H9 (cell line): ENCODE data around the gene COG8. TPM values are rescaled to one million over a fixed set of nuclear protein-coding genes. Genes with fewer than 3 reads are reported as not detected.

Source experiments
- DNase-seq: peaks from one replicate; pipeline ENCODE4 v3.0.0-alpha.2; 2017
- H2AFZ ChIP-seq: one replicate; pipeline ENCODE4 v1.6.1; 2013; ENCODE audit warnings: mild to moderate bottlenecking, low read length, control low read depth, moderate library complexity
- H2AK5ac ChIP-seq: 2 replicates; pipeline ENCODE4 v1.6.1; 2013; ENCODE audit warnings: low read length, control low read depth, mixed read lengths; ENCODE audit not compliant: insufficient read length
- H2BK120ac ChIP-seq: one replicate; pipeline ENCODE4 v1.6.1; 2013; ENCODE audit warnings: low read depth, mild to moderate bottlenecking, low read length, control low read depth, inconsistent platforms; ENCODE audit not compliant: poor library complexity, severe bottlenecking
- H2BK12ac ChIP-seq: 2 replicates; pipeline ENCODE4 v1.6.1; 2013; ENCODE audit warnings: low read length, control low read depth, mixed read lengths, low read depth; ENCODE audit not compliant: insufficient read length
- H2BK15ac ChIP-seq: 2 replicates; pipeline ENCODE4 v1.6.1; 2013; ENCODE audit warnings: low read depth, low read length, control low read depth
- H2BK20ac ChIP-seq: one replicate; pipeline ENCODE4 v1.6.1; 2013; ENCODE audit warnings: low read depth, mild to moderate bottlenecking, low read length, control low read depth, inconsistent platforms; ENCODE audit not compliant: poor library complexity, severe bottlenecking
- H2BK5ac ChIP-seq: 2 replicates; pipeline ENCODE4 v1.6.1; 2013; ENCODE audit warnings: low read length, control low read depth, mixed read lengths; ENCODE audit not compliant: insufficient read length
- H3K14ac ChIP-seq: 2 replicates; pipeline ENCODE4 v1.6.1; 2013; ENCODE audit warnings: low read length, control low read depth; ENCODE audit not compliant: insufficient read depth
- H3K18ac ChIP-seq: 2 replicates; pipeline ENCODE4 v1.6.1; 2013; ENCODE audit warnings: low read depth, mild to moderate bottlenecking, mixed read lengths, low read length, control low read depth; ENCODE audit not compliant: insufficient read length
- H3K23ac ChIP-seq: 2 replicates; pipeline ENCODE4 v1.6.1; 2013; ENCODE audit warnings: low read length, control low read depth, mixed read lengths, low read depth; ENCODE audit not compliant: insufficient read length
- H3K23me2 ChIP-seq: 2 replicates; pipeline ENCODE4 v1.6.1; 2013; ENCODE audit warnings: low read depth, mild to moderate bottlenecking, mixed read lengths, low read length, control low read depth; ENCODE audit not compliant: insufficient read length, poor library complexity, severe bottlenecking
- H3K27ac ChIP-seq: 2 replicates; pipeline ENCODE4 v1.5.1; 2013; ENCODE audit warnings: low read length, control low read depth, mixed read lengths, low read depth; ENCODE audit not compliant: insufficient read length
- H3K27me3 ChIP-seq: 2 replicates; pipeline ENCODE4 v1.6.1; 2013; ENCODE audit warnings: low read length, control low read depth, inconsistent platforms; ENCODE audit not compliant: insufficient read depth
- H3K4ac ChIP-seq: 2 replicates; pipeline ENCODE4 v1.6.1; 2013; ENCODE audit warnings: low read depth, mild to moderate bottlenecking, control low read depth, inconsistent platforms, low read length, moderate library complexity
- H3K4me1 ChIP-seq: 2 replicates; pipeline ENCODE4 v1.6.1; 2013; ENCODE audit warnings: low read length, control low read depth, inconsistent platforms; ENCODE audit not compliant: insufficient read depth
- H3K4me2 ChIP-seq: 2 replicates; pipeline ENCODE4 v1.6.1; 2013; ENCODE audit warnings: low read length, control low read depth, mixed read lengths; ENCODE audit not compliant: insufficient read length, insufficient read depth
- H3K56ac ChIP-seq: 2 replicates; pipeline ENCODE4 v1.6.1; 2013; ENCODE audit warnings: low read depth, mild to moderate bottlenecking, mixed read lengths, low read length, control low read depth; ENCODE audit not compliant: insufficient read length
- H3K79me1 ChIP-seq: 2 replicates; pipeline ENCODE4 v1.6.1; 2013; ENCODE audit warnings: low read depth, mild to moderate bottlenecking, moderate library complexity, low read length, control low read depth, inconsistent platforms; ENCODE audit not compliant: insufficient read depth, poor library complexity, severe bottlenecking
- H3K79me2 ChIP-seq: 2 replicates; pipeline ENCODE4 v1.6.1; 2013; ENCODE audit warnings: low read length, control low read depth, inconsistent platforms; ENCODE audit not compliant: insufficient read depth
- H3K9ac ChIP-seq: 2 replicates; pipeline ENCODE4 v1.6.1; 2013; ENCODE audit warnings: low read length, control low read depth, mixed read lengths; ENCODE audit not compliant: insufficient read length; ENCODE audit errors: extremely low read depth
- H3K9me3 ChIP-seq: one replicate; pipeline ENCODE4 v1.6.1; 2013; ENCODE audit warnings: low read depth, low read length, inconsistent platforms; ENCODE audit not compliant: control insufficient read depth
- H3T11ph ChIP-seq: one replicate; pipeline ENCODE4 v1.6.1; 2013; ENCODE audit warnings: mild to moderate bottlenecking, low read length, control low read depth, inconsistent platforms
- H4K20me1 ChIP-seq: one replicate; pipeline ENCODE4 v1.6.1; 2013; ENCODE audit not compliant: control insufficient read depth, insufficient read length, insufficient read depth
- H4K5ac ChIP-seq: 2 replicates; pipeline ENCODE4 v1.6.1; 2013; ENCODE audit warnings: low read depth, mild to moderate bottlenecking, mixed read lengths, low read length, control low read depth; ENCODE audit not compliant: insufficient read length
- H4K8ac ChIP-seq: replicated peaks from 2 replicates; pipeline ENCODE4 v1.6.1; 2013; ENCODE audit warnings: low read length, control low read depth, mixed read lengths, low read depth; ENCODE audit not compliant: insufficient read length
- H4K91ac ChIP-seq: 2 replicates; pipeline ENCODE4 v1.6.1; 2013; ENCODE audit warnings: low read depth, mild to moderate bottlenecking, moderate library complexity, mixed read lengths, low read length, control low read depth; ENCODE audit not compliant: insufficient read length
- H3K27ac Mint-ChIP-seq, 3 experiments: 2 replicates in 2 of 3; 3 replicates in 1 of 3; pipeline ENCODE4 v1.8.0; 2020 to 2021; ENCODE audit warnings: mixed read lengths in 3 of 3, mild to moderate bottlenecking in 1 of 3, moderate library complexity in 1 of 3
- H3K27me3 Mint-ChIP-seq: 2 replicates; pipeline ENCODE4 v1.8.0; 2021; ENCODE audit warnings: low read depth, mild to moderate bottlenecking, moderate library complexity, mixed read lengths
- H3K36me3 Mint-ChIP-seq, 3 experiments: 2 replicates in 2 of 3; 3 replicates in 1 of 3; pipeline ENCODE4 v1.8.0; 2020 to 2021; ENCODE audit warnings: low read depth in 3 of 3, mixed read lengths in 3 of 3; ENCODE audit not compliant: insufficient read depth in 1 of 3
- H3K4me1 Mint-ChIP-seq, 2 experiments: 2 replicates each; pipeline ENCODE4 v1.8.0; 2020; ENCODE audit warnings: mixed read lengths in 2 of 2
- H3K4me3 Mint-ChIP-seq, 2 experiments: 2 replicates in 1 of 2; 3 replicates in 1 of 2; pipeline ENCODE4 v1.8.0; 2020 to 2021; ENCODE audit warnings: mild to moderate bottlenecking in 2 of 2, mixed read lengths in 2 of 2, moderate library complexity in 1 of 2
- H3K9me3 Mint-ChIP-seq, 2 experiments: 2 replicates in 1 of 2; 3 replicates in 1 of 2; pipeline ENCODE4 v1.8.0; 2020; ENCODE audit warnings: mild to moderate bottlenecking in 2 of 2, mixed read lengths in 2 of 2, moderate library complexity in 1 of 2
- WGBS: extraction: QIAGEN DNeasy Blood & Tissue Kit; methylation state at CpG from one replicate; pipeline ENCODE4 v1.1.7; 2013; ENCODE audit warnings: missing lambda C conversion rate, low lambda C conversion rate, mixed read lengths; ENCODE audit not compliant: insufficient read length; ENCODE audit errors: extremely low coverage; 5-methylcytosine and 5-hydroxymethylcytosine counted together
- total RNA-seq: library from RNA; stranded (reverse); gene quantifications from 2 replicates; pipeline ENCODE4 v1.2.1, GENCODE V29; 2021
- TF ChIP-seq, protein P1 (sequence below): fragments of 200-600 bp; sonication (generic); conservative IDR thresholded peaks from 3 replicates; pipeline ENCODE4 v1.8.0; 2021; ENCODE audit warnings: antibody characterized with exemption, mild to moderate bottlenecking

Gene COG8
- total RNA-seq, 1 experiment from 2014 or later, result 52.3 TPM

DNA sequence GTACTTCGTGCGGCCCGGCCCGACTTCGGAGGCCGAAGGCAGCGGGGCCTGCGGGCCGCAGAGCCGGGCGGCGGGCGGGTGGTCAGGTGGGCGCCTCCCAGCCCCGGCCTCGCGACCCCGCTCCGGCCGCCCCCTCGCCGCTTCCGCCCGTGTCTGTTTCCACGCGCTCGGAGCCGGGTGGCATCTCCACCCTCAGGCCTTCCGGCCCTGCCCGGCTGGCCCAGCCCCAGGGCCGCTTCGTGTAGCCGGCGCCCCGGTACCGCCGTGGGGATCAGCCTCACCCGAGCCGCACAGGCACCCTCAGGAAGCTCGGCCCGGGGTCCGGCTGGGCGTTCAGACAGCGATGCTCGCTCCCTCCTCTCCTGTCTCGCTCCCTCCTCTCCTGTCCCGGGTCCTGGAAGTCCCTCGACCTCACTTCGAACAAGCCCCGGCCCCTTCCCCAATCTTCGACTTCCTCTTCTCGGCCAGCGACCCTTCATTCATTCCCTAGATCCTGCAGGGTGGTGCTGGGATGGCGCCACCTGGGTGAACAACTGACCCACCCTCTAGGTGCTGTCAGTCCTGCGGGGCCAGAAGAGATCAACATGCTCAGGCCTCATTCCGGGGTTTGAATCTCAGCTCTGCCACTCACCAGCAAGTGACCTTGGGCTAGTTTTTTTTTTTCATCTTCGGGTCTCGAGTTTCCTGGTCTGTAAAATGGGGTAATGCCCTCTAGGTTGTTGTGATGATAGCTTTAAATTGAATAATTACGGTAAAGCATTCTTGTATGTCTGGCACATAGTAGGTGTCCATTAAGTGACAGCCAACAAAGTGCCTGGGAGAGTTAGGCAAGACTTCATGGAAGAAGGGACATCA, 27.6 kb downstream of the COG8 start:
- Mint-ChIP-seq H3K36me3 (peaks cover 21 to 36% (median 26%) of the 10 kb centered on the region in 3 experiments; a peak in 6 of 7 replicates), H3K4me1 (peaks cover 7 to 10% of the 10 kb centered on the region in 2 experiments), H3K27ac (peak overlapping the region; percentile 78 to 96 (median 95)), H3K27me3 (no peaks in the 10 kb centered on the region; the same call in 1 of the 2 replicates), H3K4me3 (peak overlapping the region; percentile 100), H3K9me3 (no peaks in the 10 kb centered on the region; a peak in 2 of 5 replicates)
- Histone ChIP-seq H2AFZ (no peak overlapping the region), H3K4me1 (peaks cover 2% of the 10 kb centered on the region; the same call in 1 of the 2 replicates), H3K79me1 (peaks cover 7% of the 10 kb centered on the region), H3K18ac (no peak overlapping the region), H4K20me1 (no peaks in the 10 kb centered on the region), H4K8ac (no peak overlapping the region), H3K4me2 (peak overlapping the region; percentile 40), H4K91ac (no peak overlapping the region), H2BK12ac (no peak overlapping the region), H3K9me3 (no peaks in the 10 kb centered on the region), H4K5ac (no peak overlapping the region), H3K9ac (peak overlapping the region; percentile 45), H2BK5ac (no peak overlapping the region), H2AK5ac (no peak overlapping the region), H3T11ph (no peak overlapping the region), H3K23me2 (peaks cover 6% of the 10 kb centered on the region), H2BK120ac (no peak overlapping the region), H3K56ac (no peak overlapping the region), H3K79me2 (peaks cover 3% of the 10 kb centered on the region; the same call in 1 of the 2 replicates), H2BK20ac (no peak overlapping the region), H3K4ac (no peak overlapping the region), H3K14ac (peak overlapping the region; percentile 50; the same call in 1 of the 2 replicates), H3K27me3 (no peaks in the 10 kb centered on the region), H2BK15ac (no peak overlapping the region), H3K27ac (no peak overlapping the region), H3K23ac (no peak overlapping the region)
- DNase-seq, result peak; percentile 73
- WGBS, result no CpG with 5 or more reads among the region's 59 CpGs
- TF ChIP-seq, protein P1, sequence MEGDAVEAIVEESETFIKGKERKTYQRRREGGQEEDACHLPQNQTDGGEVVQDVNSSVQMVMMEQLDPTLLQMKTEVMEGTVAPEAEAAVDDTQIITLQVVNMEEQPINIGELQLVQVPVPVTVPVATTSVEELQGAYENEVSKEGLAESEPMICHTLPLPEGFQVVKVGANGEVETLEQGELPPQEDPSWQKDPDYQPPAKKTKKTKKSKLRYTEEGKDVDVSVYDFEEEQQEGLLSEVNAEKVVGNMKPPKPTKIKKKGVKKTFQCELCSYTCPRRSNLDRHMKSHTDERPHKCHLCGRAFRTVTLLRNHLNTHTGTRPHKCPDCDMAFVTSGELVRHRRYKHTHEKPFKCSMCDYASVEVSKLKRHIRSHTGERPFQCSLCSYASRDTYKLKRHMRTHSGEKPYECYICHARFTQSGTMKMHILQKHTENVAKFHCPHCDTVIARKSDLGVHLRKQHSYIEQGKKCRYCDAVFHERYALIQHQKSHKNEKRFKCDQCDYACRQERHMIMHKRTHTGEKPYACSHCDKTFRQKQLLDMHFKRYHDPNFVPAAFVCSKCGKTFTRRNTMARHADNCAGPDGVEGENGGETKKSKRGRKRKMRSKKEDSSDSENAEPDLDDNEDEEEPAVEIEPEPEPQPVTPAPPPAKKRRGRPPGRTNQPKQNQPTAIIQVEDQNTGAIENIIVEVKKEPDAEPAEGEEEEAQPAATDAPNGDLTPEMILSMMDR, result peak; percentile 32; the same call in 2 of the 3 replicates
